ENCODE measurements around the gene TNS3. TPM values are rescaled to one million over a fixed set of nuclear protein-coding genes. Genes with fewer than 3 reads are reported as not detected.
A peak's percentile ranks its signal among the peaks of the same experiment; 100 is the strongest.

Gene TNS3
- total and polyA plus RNA-seq, 2 of the 13 experiments (the other 11 are each of a cell fraction or from before 2014, with no cell fraction given), result 52.9 to 55.7 TPM

DNA sequence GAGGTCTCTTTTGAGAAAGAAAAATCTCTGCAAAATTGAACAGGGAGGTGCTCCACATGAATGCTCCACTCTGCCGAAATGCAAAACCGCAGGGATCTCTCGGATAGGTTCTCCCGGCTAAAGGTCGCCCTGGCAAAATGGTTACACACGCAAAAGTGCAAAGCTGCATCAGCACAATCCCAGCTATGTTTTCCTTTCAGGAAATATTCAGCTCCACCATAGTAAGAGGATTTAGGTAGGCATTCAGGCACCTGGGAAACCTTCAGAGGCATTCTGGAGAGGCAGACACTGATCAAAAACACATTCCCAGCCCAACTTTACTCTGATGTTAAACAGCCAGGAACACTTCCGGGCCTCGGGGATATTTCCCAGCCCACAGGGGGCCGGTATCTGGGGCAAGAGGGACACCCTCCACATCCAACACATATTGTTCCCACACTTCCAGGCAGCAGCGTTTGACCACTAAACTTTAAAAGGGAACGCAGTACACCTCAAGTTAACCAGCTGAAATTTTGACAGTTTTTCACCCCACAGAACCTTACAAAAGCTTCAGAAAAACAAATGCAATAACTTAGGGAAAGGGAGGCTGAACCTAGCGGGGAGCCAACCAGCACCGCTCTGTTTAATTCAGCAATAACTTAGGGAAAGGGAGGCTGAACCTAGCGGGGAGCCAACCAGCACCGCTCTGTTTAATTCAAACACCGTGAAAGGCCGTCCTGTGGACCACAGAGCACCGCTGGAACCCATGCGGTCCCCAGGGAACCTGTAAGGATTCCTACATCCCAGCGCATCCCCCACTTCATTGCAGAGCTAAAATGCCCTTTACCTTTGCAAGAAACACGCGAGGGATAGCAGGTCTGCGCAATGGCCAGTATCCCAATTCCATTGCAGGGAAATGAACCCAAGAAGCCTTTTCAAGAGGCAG lies 45.9 kb downstream of the TNS3 start (continued):
- TF ChIP-seq, protein P1, sequence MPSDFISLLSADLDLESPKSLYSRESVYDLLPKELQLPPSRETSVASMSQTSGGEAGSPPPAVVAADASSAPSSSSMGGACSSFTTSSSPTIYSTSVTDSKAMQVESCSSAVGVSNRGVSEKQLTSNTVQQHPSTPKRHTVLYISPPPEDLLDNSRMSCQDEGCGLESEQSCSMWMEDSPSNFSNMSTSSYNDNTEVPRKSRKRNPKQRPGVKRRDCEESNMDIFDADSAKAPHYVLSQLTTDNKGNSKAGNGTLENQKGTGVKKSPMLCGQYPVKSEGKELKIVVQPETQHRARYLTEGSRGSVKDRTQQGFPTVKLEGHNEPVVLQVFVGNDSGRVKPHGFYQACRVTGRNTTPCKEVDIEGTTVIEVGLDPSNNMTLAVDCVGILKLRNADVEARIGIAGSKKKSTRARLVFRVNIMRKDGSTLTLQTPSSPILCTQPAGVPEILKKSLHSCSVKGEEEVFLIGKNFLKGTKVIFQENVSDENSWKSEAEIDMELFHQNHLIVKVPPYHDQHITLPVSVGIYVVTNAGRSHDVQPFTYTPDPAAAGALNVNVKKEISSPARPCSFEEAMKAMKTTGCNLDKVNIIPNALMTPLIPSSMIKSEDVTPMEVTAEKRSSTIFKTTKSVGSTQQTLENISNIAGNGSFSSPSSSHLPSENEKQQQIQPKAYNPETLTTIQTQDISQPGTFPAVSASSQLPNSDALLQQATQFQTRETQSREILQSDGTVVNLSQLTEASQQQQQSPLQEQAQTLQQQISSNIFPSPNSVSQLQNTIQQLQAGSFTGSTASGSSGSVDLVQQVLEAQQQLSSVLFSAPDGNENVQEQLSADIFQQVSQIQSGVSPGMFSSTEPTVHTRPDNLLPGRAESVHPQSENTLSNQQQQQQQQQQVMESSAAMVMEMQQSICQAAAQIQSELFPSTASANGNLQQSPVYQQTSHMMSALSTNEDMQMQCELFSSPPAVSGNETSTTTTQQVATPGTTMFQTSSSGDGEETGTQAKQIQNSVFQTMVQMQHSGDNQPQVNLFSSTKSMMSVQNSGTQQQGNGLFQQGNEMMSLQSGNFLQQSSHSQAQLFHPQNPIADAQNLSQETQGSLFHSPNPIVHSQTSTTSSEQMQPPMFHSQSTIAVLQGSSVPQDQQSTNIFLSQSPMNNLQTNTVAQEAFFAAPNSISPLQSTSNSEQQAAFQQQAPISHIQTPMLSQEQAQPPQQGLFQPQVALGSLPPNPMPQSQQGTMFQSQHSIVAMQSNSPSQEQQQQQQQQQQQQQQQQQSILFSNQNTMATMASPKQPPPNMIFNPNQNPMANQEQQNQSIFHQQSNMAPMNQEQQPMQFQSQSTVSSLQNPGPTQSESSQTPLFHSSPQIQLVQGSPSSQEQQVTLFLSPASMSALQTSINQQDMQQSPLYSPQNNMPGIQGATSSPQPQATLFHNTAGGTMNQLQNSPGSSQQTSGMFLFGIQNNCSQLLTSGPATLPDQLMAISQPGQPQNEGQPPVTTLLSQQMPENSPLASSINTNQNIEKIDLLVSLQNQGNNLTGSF (CRISPR knock-in tag; IDR thresholded peaks at IDR 0.05), result no peak
- TF ChIP-seq SALL1 (CRISPR knock-in tag; IDR thresholded peaks at IDR 0.05) (peak; percentile 47; the same call in 1 of the 2 replicates), GABPA (IDR thresholded peaks at IDR 0.05; ENCODE audit: low read depth, low read length) (no peak), GABPA (CRISPR knock-in tag; IDR thresholded peaks at IDR 0.05; ENCODE audit: low read depth) (0 out of 2 replicates have a peak, but pooled peaks have one; percentile 10), XRCC5 (optimal IDR thresholded peaks at IDR 0.05; ENCODE audit: low read length) (peak; percentile 64), MAFF (IDR thresholded peaks at IDR 0.05; ENCODE audit: low read depth, low read length) (peak; percentile 68), KMT2A (CRISPR knock-in tag; IDR thresholded peaks at IDR 0.05) (no peak), PATZ1 (CRISPR knock-in tag; IDR thresholded peaks at IDR 0.05) (peak; percentile 36; the same call in 1 of the 2 replicates), THYN1 (CRISPR knock-in tag; IDR thresholded peaks at IDR 0.05; ENCODE audit: borderline replicate concordance, low read depth) (no peak), AGO2 (optimal IDR thresholded peaks at IDR 0.05; ENCODE audit: low read depth, low read length) (peak; percentile 20), RBFOX2 (IDR thresholded peaks at IDR 0.05; ENCODE audit: low read depth, low read length) (0 out of 2 replicates have a peak, but pooled peaks have one; percentile 27), SAP130 (CRISPR knock-in tag; IDR thresholded peaks at IDR 0.05; ENCODE audit: low read depth) (peak; percentile 14; the same call in 1 of the 2 replicates)
- TF ChIP-seq, protein P2, sequence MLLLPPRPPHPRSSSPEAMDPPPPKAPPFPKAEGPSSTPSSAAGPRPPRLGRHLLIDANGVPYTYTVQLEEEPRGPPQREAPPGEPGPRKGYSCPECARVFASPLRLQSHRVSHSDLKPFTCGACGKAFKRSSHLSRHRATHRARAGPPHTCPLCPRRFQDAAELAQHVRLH (CRISPR knock-in tag; IDR thresholded peaks at IDR 0.05; ENCODE audit: borderline replicate concordance, low read depth), result 0 out of 2 replicates have a peak, but pooled peaks have one; percentile 24

Data from HepG2 (cell line).